HepG2 (cell line): ENCODE data around the gene SNCAIP. TPM values are rescaled to one million over a fixed set of nuclear protein-coding genes. Genes with fewer than 3 reads are reported as not detected.

Source experiments
- ATAC-seq: fragments of 200-7000 bp; cut with Tn5 transposase; 3 replicates; pipeline ENCODE4 v1.9.1; 2020; ENCODE audit warnings: mild to moderate bottlenecking, moderate library complexity
- BruUV-seq: library from RNA; stranded (reverse); fragments of 400-500 nt; replicated peaks from 2 replicates; lab custom pipeline; 2021; lab: Mats Ljungman, UMichigan
- CTCF ChIA-PET: fragments of 300-600 bp; formaldehyde crosslinking; extraction: SDS; loops from one replicate; lab custom pipeline; 2021; ENCODE audit warnings: low total read pairs, inconsistent platforms, low intra/inter-chr PET ratio; lab: Yijun Ruan, JAX
- POLR2A ChIA-PET: fragments of 350-600 bp; sonication (Branson Sonifier 250); formaldehyde crosslinking; loops from one replicate; lab custom pipeline; 2020; ENCODE audit warnings: antibody characterized with exemption, inconsistent platforms; lab: Yijun Ruan, JAX
- DNase-seq: peaks from one replicate; pipeline ENCODE4 v3.0.0-alpha.2; 2015; ENCODE audit warnings: low spot score
- FAIRE-seq: peaks from 3 replicates; lab custom pipeline; 2011; peaks lifted over from hg19 to GRCh38; lab: Jason Lieb, UNC
- H2AFZ ChIP-seq: one replicate; pipeline ENCODE4 v1.6.1; 2011; ENCODE audit warnings: low read length, inconsistent platforms
- H3K27ac ChIP-seq: fragments of 300-600 bp; 3 replicates; pipeline ENCODE4 v1.8.0; 2011; ENCODE audit warnings: mixed run types, mild to moderate bottlenecking, mixed read lengths, low read length, inconsistent platforms; ENCODE audit not compliant: insufficient read depth; ENCODE audit errors: extremely low read length
- H3K27me3 ChIP-seq, 2 experiments: fragments of 200-600 bp in 1 of 2; 2 replicates in 1 of 2; 3 replicates in 1 of 2; pipeline versions ENCODE4 v1.6.0 to v1.8.0; 2011; ENCODE audit warnings: low read length in 2 of 2, mild to moderate bottlenecking in 2 of 2, moderate library complexity in 2 of 2, inconsistent platforms in 1 of 2; ENCODE audit not compliant: insufficient read depth in 2 of 2, control insufficient read depth in 1 of 2
- H3K36me3 ChIP-seq, 2 experiments: fragments of 200-600 bp in 1 of 2; replicated peaks in 1 of 2; 2 replicates in 1 of 2; 3 replicates in 1 of 2; pipeline versions ENCODE4 v1.5.1 to v1.8.0; 2011; ENCODE audit warnings: low read length in 2 of 2, inconsistent platforms in 1 of 2; ENCODE audit not compliant: insufficient read depth in 2 of 2, control insufficient read depth in 1 of 2
- H3K4me1 ChIP-seq: 2 replicates; pipeline ENCODE4 v1.5.1; 2012; ENCODE audit warnings: low read length, inconsistent platforms; ENCODE audit not compliant: insufficient read depth
- H3K4me2 ChIP-seq: 2 replicates; pipeline ENCODE4 v1.6.0; 2011; ENCODE audit warnings: low read depth, low read length, inconsistent platforms
- H3K4me3 ChIP-seq, 3 experiments: fragments of 200-600 bp in 1 of 3; sonication (generic), shearing (Covaris generic) in 1 of 3; replicated peaks in 1 of 3; 2 replicates each; pipeline ENCODE4 v1.5.1; 2011 to 2016; ENCODE audit warnings: low read length in 3 of 3, inconsistent platforms in 2 of 3, low read depth in 2 of 3, mild to moderate bottlenecking in 2 of 3, control low read depth in 1 of 3, mixed read lengths in 1 of 3; ENCODE audit not compliant: insufficient read depth in 1 of 3
- H3K79me2 ChIP-seq: one replicate; pipeline ENCODE4 v1.6.1; 2011; ENCODE audit warnings: low read length, inconsistent platforms; ENCODE audit not compliant: insufficient read depth
- H3K9ac ChIP-seq: 2 replicates; pipeline ENCODE4 v1.6.0; 2011; ENCODE audit warnings: mild to moderate bottlenecking, low read depth, low read length, inconsistent platforms; ENCODE audit not compliant: insufficient read depth
- H3K9me3 ChIP-seq: 2 replicates; pipeline ENCODE4 v1.5.1; 2012; ENCODE audit warnings: mild to moderate bottlenecking, low read length
- H4K20me1 ChIP-seq: 2 replicates; pipeline ENCODE4 v1.6.0; 2011; ENCODE audit warnings: inconsistent platforms, mild to moderate bottlenecking, low read length, moderate library complexity; ENCODE audit not compliant: insufficient read depth
- ERF ChIP-seq: IDR thresholded peaks from 2 replicates; pipeline ENCODE4 v1.6.1; 2018; ENCODE audit warnings: missing biosample characterization, missing genetic modification reagents
- KAT8 ChIP-seq: IDR thresholded peaks from 2 replicates; pipeline ENCODE4 v1.6.1; 2016; ENCODE audit warnings: missing genetic modification reagents, missing compliant biosample characterization
- KDM5B ChIP-seq: sonication (generic); formaldehyde crosslinking; IDR thresholded peaks from 2 replicates; pipeline ENCODE4 v1.4.0; 2020; ENCODE audit warnings: missing genetic modification reagents, mild to moderate bottlenecking, borderline replicate concordance
- KLF6 ChIP-seq: IDR thresholded peaks from 2 replicates; pipeline ENCODE4 v1.8.0; 2016; ENCODE audit warnings: missing biosample characterization, missing genetic modification reagents
- MTF1 ChIP-seq: sonication (generic); formaldehyde crosslinking; IDR thresholded peaks from 2 replicates; pipeline ENCODE4 v1.5.0; 2020; ENCODE audit warnings: missing genetic modification reagents
- NCOA1 ChIP-seq: sonication (generic); formaldehyde crosslinking; IDR thresholded peaks from 2 replicates; pipeline ENCODE4 v1.9.0; 2021; ENCODE audit warnings: missing genetic modification reagents
- NR2F2 ChIP-seq: IDR thresholded peaks from 2 replicates; pipeline ENCODE4 v1.6.1; 2012; ENCODE audit warnings: low read depth, inconsistent platforms, borderline replicate concordance
- RXRA ChIP-seq: sonication (generic); formaldehyde crosslinking; IDR thresholded peaks from 2 replicates; pipeline ENCODE4 v1.5.1; 2020; ENCODE audit warnings: missing genetic modification reagents
- SRY ChIP-seq: sonication (generic); formaldehyde crosslinking; IDR thresholded peaks from 2 replicates; pipeline ENCODE4 v1.8.0; 2022; ENCODE audit warnings: mild to moderate bottlenecking, missing genetic modification reagents
- TEAD3 ChIP-seq: optimal IDR thresholded peaks from 2 replicates; pipeline ENCODE3; 2016; ENCODE audit warnings: borderline replicate concordance
- ZNF337 ChIP-seq: sonication (generic); formaldehyde crosslinking; IDR thresholded peaks from 2 replicates; pipeline ENCODE4 v1.5.1; 2020; ENCODE audit warnings: missing genetic modification reagents, low read depth, mild to moderate bottlenecking, borderline replicate concordance
- ZNF567 ChIP-seq: sonication (generic); formaldehyde crosslinking; IDR thresholded peaks from 2 replicates; pipeline ENCODE4 v1.8.1; 2023; ENCODE audit warnings: mild to moderate bottlenecking, missing genetic modification reagents, borderline replicate concordance
- ZNF773 ChIP-seq: sonication (generic); formaldehyde crosslinking; IDR thresholded peaks from 2 replicates; pipeline ENCODE4 v1.4.0; 2020; ENCODE audit warnings: missing genetic modification reagents, borderline replicate concordance
- ZSCAN5A ChIP-seq: sonication (generic); formaldehyde crosslinking; IDR thresholded peaks from 2 replicates; pipeline ENCODE4 v1.8.0; 2022; ENCODE audit warnings: mild to moderate bottlenecking, missing genetic modification reagents, borderline replicate concordance
- WGBS: methylation state at CpG from one replicate; pipeline ENCODE4 v1.1.6; 2017; ENCODE audit warnings: low lambda C conversion rate; 5-methylcytosine and 5-hydroxymethylcytosine counted together
- in situ Hi-C: cut with HindIII; loops from 2 replicates; pipeline ENCODE4 v1.10.0; 2017; ENCODE audit warnings: low pct_unique_long_range_greater_than_20kb; ENCODE audit not compliant: extremely low pct_ligation_motif_present
- intact Hi-C: fragments of 100-400 bp; cut with micrococcal nuclease; formaldehyde crosslinking; loops from one replicate; pipeline ENCODE4 v1.10.0; 2022; ENCODE audit not compliant: unreplicated experiment
- polyA plus RNA-seq, 8 experiments: library from polyadenylated mRNA; depleted of rRNA in 3 of 8; stranded (reverse) in 7 of 8; unstranded in 1 of 8; fragments of >200 nt; fragmentation: Illumina TruSeq in 4 of 8; extraction: Trizol in 4 of 8; gene quantifications; 2 replicates each; pipeline versions ENCODE4 v1.2.1 to v1.2.3, GENCODE V29; 2011 to 2016; ENCODE audit warnings: low read depth in 4 of 8, missing spikeins in 1 of 8, mixed read lengths in 1 of 8; ENCODE audit not compliant: insufficient read depth in 1 of 8
- total RNA-seq, 5 experiments: library from RNA; depleted of rRNA; stranded (reverse); fragments of >200 nt; fragmentation: Illumina TruSeq; extraction: Trizol; gene quantifications; 2 replicates each; pipeline ENCODE4 v1.2.3, GENCODE V29; 2016; ENCODE audit warnings: low read depth in 1 of 5
- TF ChIP-seq, protein P1 (sequence below): sonication (generic); formaldehyde crosslinking; IDR thresholded peaks from 2 replicates; pipeline ENCODE4 v1.4.0; 2020; ENCODE audit warnings: mild to moderate bottlenecking, missing genetic modification reagents
- TF ChIP-seq, protein P2 (sequence below): sonication (generic); formaldehyde crosslinking; IDR thresholded peaks from 2 replicates; pipeline ENCODE4 v1.4.0; 2020; ENCODE audit warnings: mild to moderate bottlenecking, missing genetic modification reagents
- TF ChIP-seq, protein P3 (sequence below): sonication (generic); formaldehyde crosslinking; IDR thresholded peaks from 2 replicates; pipeline ENCODE4 v1.5.0; 2020; ENCODE audit warnings: missing genetic modification reagents

The SNCAIP gene
- total and polyA plus RNA-seq, 2 of the 13 experiments (the other 11 are each of a cell fraction or from before 2014, with no cell fraction given), result not detected

DNA sequence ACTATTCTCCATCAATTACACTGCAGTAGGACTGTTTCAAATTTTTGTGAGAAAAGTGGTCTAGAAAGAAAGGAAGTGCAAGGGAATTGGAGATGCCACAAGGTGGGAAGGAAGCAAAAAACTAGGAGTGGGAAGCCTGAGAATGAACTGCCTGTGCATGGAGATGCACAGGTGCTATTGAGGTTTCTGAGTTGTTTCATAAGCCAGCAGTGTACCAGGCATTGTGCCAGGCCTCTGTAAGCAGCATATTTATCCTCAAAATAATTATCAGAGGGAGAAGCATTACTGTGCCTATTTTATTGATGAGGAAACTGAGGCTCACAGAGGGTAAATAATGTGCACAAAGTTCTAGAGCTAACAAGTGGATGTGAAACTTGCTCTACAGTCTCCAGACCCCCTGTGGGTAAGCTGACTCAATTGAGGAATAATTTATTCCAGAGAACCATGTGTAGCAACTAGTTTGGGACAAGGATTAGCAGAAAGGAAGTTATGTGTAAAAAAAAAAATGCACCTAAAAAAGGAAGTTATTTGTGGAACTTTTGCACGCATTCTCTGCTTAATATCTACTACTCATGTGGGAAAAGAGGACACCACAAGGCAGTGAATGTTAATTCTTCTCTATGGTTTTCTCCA is 96.7 kb downstream of the SNCAIP start:
- Histone ChIP-seq H3K4me3 (no peak overlapping the region), H3K36me3 (no peaks in the 10 kb centered on the region), H3K27ac (no peak overlapping the region), H3K9me3 (no peaks in the 10 kb centered on the region), H3K4me2 (no peak overlapping the region), H3K9ac (no peak overlapping the region), H3K79me2 (no peaks in the 10 kb centered on the region), H3K4me1 (no peaks in the 10 kb centered on the region), H4K20me1 (no peaks in the 10 kb centered on the region), H3K27me3 (no peaks in the 10 kb centered on the region; a peak in 2 of 5 replicates), H2AFZ (no peak overlapping the region)
- intact Hi-C loops, result no loop called here
- DNase-seq (no peak), ATAC-seq (no peak), FAIRE-seq (no peak)
- no peak for TF ChIP-seq NCOA1
- no peak for TF ChIP-seq TEAD3
- TF ChIP-seq MTF1 (CRISPR knock-in tag), result no peak
- TF ChIP-seq ZNF337 (CRISPR knock-in tag), result no peak
- no peak for TF ChIP-seq ZNF773 (CRISPR knock-in tag)
- TF ChIP-seq ZNF567, result no peak
- no peak for TF ChIP-seq KDM5B
- TF ChIP-seq RXRA (CRISPR knock-in tag), result no peak
- TF ChIP-seq, protein P1, sequence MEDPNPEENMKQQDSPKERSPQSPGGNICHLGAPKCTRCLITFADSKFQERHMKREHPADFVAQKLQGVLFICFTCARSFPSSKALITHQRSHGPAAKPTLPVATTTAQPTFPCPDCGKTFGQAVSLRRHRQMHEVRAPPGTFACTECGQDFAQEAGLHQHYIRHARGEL (CRISPR knock-in tag), result no peak
- TF ChIP-seq SRY (CRISPR knock-in tag), result no peak
- TF ChIP-seq ZSCAN5A (CRISPR knock-in tag), result no peak
- TF ChIP-seq KLF6 (CRISPR knock-in tag), result no peak
- no peak for TF ChIP-seq NR2F2
- TF ChIP-seq, protein P2, sequence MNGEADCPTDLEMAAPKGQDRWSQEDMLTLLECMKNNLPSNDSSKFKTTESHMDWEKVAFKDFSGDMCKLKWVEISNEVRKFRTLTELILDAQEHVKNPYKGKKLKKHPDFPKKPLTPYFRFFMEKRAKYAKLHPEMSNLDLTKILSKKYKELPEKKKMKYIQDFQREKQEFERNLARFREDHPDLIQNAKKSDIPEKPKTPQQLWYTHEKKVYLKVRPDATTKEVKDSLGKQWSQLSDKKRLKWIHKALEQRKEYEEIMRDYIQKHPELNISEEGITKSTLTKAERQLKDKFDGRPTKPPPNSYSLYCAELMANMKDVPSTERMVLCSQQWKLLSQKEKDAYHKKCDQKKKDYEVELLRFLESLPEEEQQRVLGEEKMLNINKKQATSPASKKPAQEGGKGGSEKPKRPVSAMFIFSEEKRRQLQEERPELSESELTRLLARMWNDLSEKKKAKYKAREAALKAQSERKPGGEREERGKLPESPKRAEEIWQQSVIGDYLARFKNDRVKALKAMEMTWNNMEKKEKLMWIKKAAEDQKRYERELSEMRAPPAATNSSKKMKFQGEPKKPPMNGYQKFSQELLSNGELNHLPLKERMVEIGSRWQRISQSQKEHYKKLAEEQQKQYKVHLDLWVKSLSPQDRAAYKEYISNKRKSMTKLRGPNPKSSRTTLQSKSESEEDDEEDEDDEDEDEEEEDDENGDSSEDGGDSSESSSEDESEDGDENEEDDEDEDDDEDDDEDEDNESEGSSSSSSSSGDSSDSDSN, result no peak
- TF ChIP-seq ERF, result no peak
- TF ChIP-seq KAT8 (CRISPR knock-in tag), result no peak
- TF ChIP-seq, protein P3, sequence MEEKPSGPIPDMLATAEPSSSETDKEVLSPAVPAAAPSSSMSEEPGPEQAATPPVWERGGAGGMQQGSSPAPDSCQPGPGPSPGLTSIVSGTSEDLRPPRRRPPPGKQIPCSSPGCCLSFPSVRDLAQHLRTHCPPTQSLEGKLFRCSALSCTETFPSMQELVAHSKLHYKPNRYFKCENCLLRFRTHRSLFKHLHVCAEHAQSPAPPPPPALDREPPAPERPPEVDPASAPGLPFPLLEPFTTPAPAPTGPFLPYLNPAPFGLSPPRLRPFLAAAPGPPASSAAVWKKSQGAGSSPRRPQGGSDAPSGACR (CRISPR knock-in tag), result no peak
- in situ Hi-C loops, result no loop called here
- CTCF ChIA-PET, result no interaction called here
- 29% methylated on average over 1 of the region's 1 CpG for WGBS
- no TSS peak for BruUV-seq
- POLR2A ChIA-PET, result no interaction called here
